ENCODE data around the gene RAB39B.
A peak's percentile ranks its signal among the peaks of the same experiment; 100 is the strongest.

Gene RAB39B

DNA sequence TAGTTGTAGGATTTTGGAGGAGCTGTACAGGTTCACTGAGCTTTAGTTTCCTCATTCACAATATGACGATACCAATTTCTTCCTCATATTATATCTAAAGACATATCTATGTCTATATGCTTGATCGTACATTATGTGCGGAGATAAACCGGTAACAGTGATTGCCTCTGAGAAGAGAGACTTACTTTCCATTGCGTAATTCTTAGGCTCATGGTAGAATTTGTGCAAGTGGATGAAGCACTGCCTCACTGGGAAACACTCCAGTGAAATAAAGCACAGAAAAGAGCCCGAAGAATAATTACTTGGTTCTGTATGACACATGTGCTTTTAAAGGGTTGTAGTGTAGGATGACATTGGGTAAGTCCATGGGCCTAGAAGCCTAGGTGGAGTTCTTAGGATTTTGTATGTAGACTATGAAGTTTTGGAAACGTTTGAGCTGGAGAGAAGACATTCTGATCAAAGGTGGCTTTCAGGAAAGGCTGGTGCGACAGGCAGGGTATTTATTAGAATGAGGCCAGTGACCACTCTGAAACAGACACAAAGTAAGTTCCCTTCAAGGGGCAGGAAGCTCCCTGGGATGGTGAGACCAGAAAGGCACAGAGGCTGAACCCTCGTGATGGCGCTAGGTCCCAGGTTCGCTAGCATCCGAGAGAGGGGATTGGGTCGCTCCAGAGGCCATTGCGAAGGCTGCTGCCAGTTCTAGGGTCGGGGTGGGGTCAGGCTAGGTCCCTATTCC is 48.7 kb downstream of the RAB39B start:
- DNase-seq: peak; percentile 40 to 45

DNA sequence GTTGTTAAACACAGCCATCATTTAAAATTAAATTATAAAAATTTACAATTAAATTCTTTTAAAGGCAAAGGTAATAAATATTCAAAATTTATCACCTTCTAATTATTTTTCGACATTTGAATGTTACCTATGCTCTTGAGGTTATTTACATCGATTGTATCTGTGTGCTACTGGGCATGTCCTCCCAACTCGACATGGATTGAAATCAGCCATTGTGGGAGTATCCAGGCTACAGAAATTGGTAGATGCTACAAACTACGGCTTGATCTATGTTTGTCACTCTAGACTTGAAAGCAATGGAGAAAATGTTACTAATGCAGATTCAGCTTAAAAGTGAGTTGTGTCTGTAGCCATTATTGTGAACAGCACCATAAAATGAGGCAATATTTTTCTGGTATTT is 50.6 kb downstream of the RAB39B start:
- DNase-seq: no peak

DNA sequence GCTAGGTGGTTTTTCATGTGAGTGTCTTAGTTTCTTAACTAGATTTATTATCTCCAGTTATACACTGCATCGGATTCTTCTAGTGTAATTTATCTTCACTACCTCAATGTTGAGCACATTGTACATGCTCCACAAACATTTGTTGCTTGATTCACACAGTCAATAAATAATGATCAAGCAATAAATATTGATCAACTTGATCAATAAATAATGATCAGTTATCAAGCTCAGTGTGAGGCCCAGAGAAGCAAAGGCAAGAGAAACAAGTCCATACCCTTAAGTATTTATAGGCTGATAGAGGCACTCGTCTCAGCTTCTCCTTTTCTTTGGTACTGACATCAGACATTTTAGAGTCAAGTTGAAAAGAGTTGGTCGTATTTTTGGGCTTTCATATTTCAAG is 53.1 kb downstream of the RAB39B start:
- no peak for DNase-seq

Measured in Kasumi-1 (cell line).